Heart left ventricle (tissue), 16 donors: ENCODE measurements around the gene RBM38. TPM values are rescaled to one million over a fixed set of nuclear protein-coding genes. Genes with fewer than 3 reads are reported as not detected.

Source experiments
- ATAC-seq, 4 donors: fragments of 200-7000 bp; cut with Tn5 transposase; one replicate each; pipeline ENCODE4 v1.9.1; 2020 to 2022; ENCODE audit warnings: moderate library complexity in 4 of 4, mild to moderate bottlenecking in 3 of 4, moderate number of reproducible peaks in 1 of 4
- DNase-seq, 5 donors: peaks; one replicate each; pipeline ENCODE4 v3.0.0-alpha.2; 2020
- H3K27ac ChIP-seq, 12 donors: fragments of 200-600 bp; sonication (generic) in 4 of 12; one replicate each; pipeline versions ENCODE4 v1.5.0 to v1.8.0; 2016 to 2022; ENCODE audit warnings: mild to moderate bottlenecking in 2 of 12
- H3K27me3 ChIP-seq, 9 donors: fragments of 200-600 bp; sonication (generic) in 2 of 9; one replicate each; pipeline versions ENCODE4 v1.5.1 to v1.8.0; 2016 to 2022; ENCODE audit warnings: mild to moderate bottlenecking in 3 of 9
- H3K36me3 ChIP-seq, 9 donors: fragments of 200-600 bp; sonication (generic) in 2 of 9; one replicate each; pipeline versions ENCODE4 v1.5.0 to v1.8.0; 2018 to 2022; ENCODE audit warnings: mild to moderate bottlenecking in 2 of 9
- H3K4me1 ChIP-seq, 12 donors: fragments of 200-600 bp; sonication (generic) in 4 of 12; one replicate each; pipeline versions ENCODE4 v1.5.0 to v1.8.0; 2016 to 2022; ENCODE audit warnings: mild to moderate bottlenecking in 3 of 12
- H3K4me3 ChIP-seq, 12 donors: fragments of 200-600 bp; sonication (generic) in 4 of 12; one replicate each; pipeline versions ENCODE4 v1.5.0 to v1.8.0; 2017 to 2022; ENCODE audit warnings: mild to moderate bottlenecking in 9 of 12, moderate library complexity in 4 of 12
- H3K9me3 ChIP-seq, 12 donors: fragments of 200-600 bp; sonication (generic) in 4 of 12; one replicate each; pipeline versions ENCODE4 v1.5.0 to v1.8.0; 2016 to 2022; ENCODE audit warnings: mild to moderate bottlenecking in 1 of 12
- POLR2A ChIP-seq, 2 donors: fragments of 450-650 bp; IDR thresholded peaks; one replicate each; pipeline ENCODE4 v1.6.1; 2017; ENCODE audit warnings: antibody characterized with exemption in 2 of 2, mild to moderate bottlenecking in 2 of 2, moderate library complexity in 2 of 2
- WGBS, 4 donors: extraction: QIAGEN DNeasy Blood & Tissue Kit in 2 of 4; methylation state at CpG; one replicate each; pipeline versions ENCODE4 v1.1.5 to v1.1.7; 2013 to 2018; 5-methylcytosine and 5-hydroxymethylcytosine counted together
- intact Hi-C, 10 donors: fragments of 100-400 bp; cut with DNase I; formaldehyde crosslinking; loops; one replicate each; pipeline versions ENCODE4 v1.11.1 to v1.14.2; 2022
- polyA plus RNA-seq, 2 donors: library from polyadenylated mRNA; stranded (reverse); fragments of 200-250 nt; gene quantifications; one replicate each; pipeline ENCODE4 v1.2.3, GENCODE V29; 2013
- total RNA-seq, 9 donors: library from RNA; depleted of rRNA in 2 of 9; stranded (reverse); fragments of >200 nt in 2 of 9; fragmentation: NEBNext Ultra II Directional in 3 of 9; extraction: Animal tissue kit (Norgen Biotek cat#: 25700) in 3 of 9; gene quantifications; one replicate each; pipeline versions ENCODE4 v1.1.0 to v1.2.4, GENCODE V29; 2016 to 2023
- TF ChIP-seq, protein P1 (sequence below), 12 donors: fragments of 200-600 bp; sonication (generic) in 4 of 12; IDR thresholded peaks; one replicate each; pipeline versions ENCODE4 v1.5.0 to v1.8.0; 2018 to 2022; ENCODE audit warnings: antibody characterized with exemption in 12 of 12, mild to moderate bottlenecking in 5 of 12
- donor health status: ischemic (EF 13 %, LVEDD 7.1; RV severe dilation, severe dysfunction).
- donor health status: healthy with polysubstance abuse.
- donor health status: DM: no; HTN: yes; CAD: no.
- donor health status: DM: no; HTN: no; CAD: no.
- donor health status: ischemic (EF 25% LVEDD 6.9; RV normal size, moderate dysfunction).
- donor health status: ischemic (EF 25% LVEDD 5.7; RV mildly dilated, moderate dysfunction).
- donor health status: healthy.
- donor health status: DM: yes; HTN: yes; CAD: no.
- donor health status: ischemic (EF 35%, LVEDD 5.7; RV mildly dilated, moderate dysfunction).
- donor health status: nonischemic (EF 11% LVEDD 7.7; RV severe dilation, severe dysfunction).
- donor health status: DM: yes; HTN: yes; CAD: no.
- donor health status: PGD.
- donor health status: ischemic (EF 29% LVEDD 5.4; RV normal size, mild dysfunction).
- donor health status: nonischemic (EF 23%, LVEDD 6.1; RV moderate dilation, normal function).

The RBM38 gene
- total and polyA plus RNA-seq, 11 donors: 45.6 to 112 (median 68.5) TPM

GRCh38 chr20:57405236-57406016 lies 14.2 kb downstream of the RBM38 start:
- 85 to 88% (median 86%) methylated on average over 16 to 18 of the region's 18 CpGs for WGBS, 4 donors

DNA sequence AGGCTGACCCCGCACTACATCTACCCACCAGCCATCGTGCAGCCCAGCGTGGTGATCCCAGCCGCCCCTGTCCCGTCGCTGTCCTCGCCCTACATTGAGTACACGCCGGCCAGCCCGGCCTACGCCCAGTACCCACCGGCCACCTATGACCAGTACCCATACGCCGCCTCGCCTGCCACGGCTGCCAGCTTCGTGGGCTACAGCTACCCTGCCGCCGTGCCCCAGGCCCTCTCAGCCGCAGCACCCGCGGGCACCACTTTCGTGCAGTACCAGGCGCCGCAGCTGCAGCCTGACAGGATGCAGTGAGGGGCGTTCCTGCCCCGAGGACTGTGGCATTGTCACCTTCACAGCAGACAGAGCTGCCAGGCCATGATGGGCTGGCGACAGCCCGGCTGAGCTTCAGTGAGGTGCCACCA lies 16.4 kb downstream of the RBM38 start:
- Histone ChIP-seq H3K36me3 (peaks cover 0 to 69% (median 54%) of the 10 kb centered on the region in 9 donors), H3K27me3 (no peaks in the 10 kb centered on the region), H3K9me3 (no peaks in the 10 kb centered on the region), H3K4me1 (peaks cover 0 to 74% (median 7%) of the 10 kb centered on the region in 12 donors), H3K27ac (peak overlapping the region in 3 of 12 donors; percentile 29 to 72 (median 72)), H3K4me3 (no peak overlapping the region)
- TF ChIP-seq POLR2A (IDR thresholded peaks at IDR 0.05): no peak
- TF ChIP-seq, protein P1, sequence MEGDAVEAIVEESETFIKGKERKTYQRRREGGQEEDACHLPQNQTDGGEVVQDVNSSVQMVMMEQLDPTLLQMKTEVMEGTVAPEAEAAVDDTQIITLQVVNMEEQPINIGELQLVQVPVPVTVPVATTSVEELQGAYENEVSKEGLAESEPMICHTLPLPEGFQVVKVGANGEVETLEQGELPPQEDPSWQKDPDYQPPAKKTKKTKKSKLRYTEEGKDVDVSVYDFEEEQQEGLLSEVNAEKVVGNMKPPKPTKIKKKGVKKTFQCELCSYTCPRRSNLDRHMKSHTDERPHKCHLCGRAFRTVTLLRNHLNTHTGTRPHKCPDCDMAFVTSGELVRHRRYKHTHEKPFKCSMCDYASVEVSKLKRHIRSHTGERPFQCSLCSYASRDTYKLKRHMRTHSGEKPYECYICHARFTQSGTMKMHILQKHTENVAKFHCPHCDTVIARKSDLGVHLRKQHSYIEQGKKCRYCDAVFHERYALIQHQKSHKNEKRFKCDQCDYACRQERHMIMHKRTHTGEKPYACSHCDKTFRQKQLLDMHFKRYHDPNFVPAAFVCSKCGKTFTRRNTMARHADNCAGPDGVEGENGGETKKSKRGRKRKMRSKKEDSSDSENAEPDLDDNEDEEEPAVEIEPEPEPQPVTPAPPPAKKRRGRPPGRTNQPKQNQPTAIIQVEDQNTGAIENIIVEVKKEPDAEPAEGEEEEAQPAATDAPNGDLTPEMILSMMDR (IDR thresholded peaks at IDR 0.05): peak in 1 of 12 donors; percentile 19
- intact Hi-C loops: no loop called here
- peak in 3 of 4 donors; percentile 4 to 30 (median 27) for ATAC-seq
- DNase-seq: peak in 2 of 5 donors; percentile 22 to 48
- WGBS, 4 donors: 76 to 93% (median 81%) methylated on average over 25 to 29 of the region's 29 CpGs

More at GRCh38 chr20:57405236-57406016, 14.2 kb downstream of the RBM38 start:
- Histone ChIP-seq H3K4me1 (peaks cover 0 to 90% (median 16%) of the 10 kb centered on the region in 12 donors), H3K4me3 (no peak overlapping the region), H3K27me3 (no peaks in the 10 kb centered on the region), H3K36me3 (peaks cover 0 to 90% (median 65%) of the 10 kb centered on the region in 9 donors), H3K9me3 (no peaks in the 10 kb centered on the region), H3K27ac (peak overlapping the region in 2 of 12 donors; percentile 45 to 72)
- intact Hi-C loops: no loop called here
- DNase-seq: peak in 3 of 5 donors; percentile 9 to 53 (median 18)
- ATAC-seq: no peak
- no peak for TF ChIP-seq POLR2A (IDR thresholded peaks at IDR 0.05)
- TF ChIP-seq, protein P1 (IDR thresholded peaks at IDR 0.05): no peak

DNA sequence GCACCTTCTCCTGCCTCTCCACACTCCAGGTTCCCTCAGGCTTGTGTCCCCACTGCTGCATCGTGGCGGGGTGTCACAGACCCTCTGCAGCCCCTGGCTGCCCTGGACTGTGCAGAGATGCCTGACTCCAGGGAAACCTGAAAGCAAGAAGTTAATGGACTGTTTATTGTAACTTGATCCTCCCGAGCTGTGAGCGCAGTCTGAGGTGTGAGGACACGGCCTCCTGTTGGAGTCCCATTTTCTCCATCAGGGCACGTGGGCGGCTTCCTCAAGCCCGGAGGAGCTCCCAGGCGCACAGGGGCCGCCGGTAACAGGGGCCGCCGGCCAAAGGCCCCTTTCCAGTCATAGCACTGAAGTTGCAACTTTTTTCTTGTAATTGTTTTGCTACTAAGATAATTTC lies 16.9 kb downstream of the RBM38 start:
- Histone ChIP-seq H3K36me3 (peaks cover 0 to 64% (median 49%) of the 10 kb centered on the region in 9 donors), H3K4me1 (peaks cover 0 to 68% (median 7%) of the 10 kb centered on the region in 12 donors), H3K9me3 (no peaks in the 10 kb centered on the region), H3K27ac (peak overlapping the region in 2 of 12 donors; percentile 72), H3K27me3 (no peaks in the 10 kb centered on the region), H3K4me3 (no peak overlapping the region)
- DNase-seq (peak in 1 of 5 donors; percentile 13), ATAC-seq (no peak)
- TF ChIP-seq, protein P1 (IDR thresholded peaks at IDR 0.05): no peak
- no peak for TF ChIP-seq POLR2A (IDR thresholded peaks at IDR 0.05)
- intact Hi-C loops: no loop called here
- WGBS, 4 donors: 70 to 75% (median 71%) methylated on average over 13 of the region's 13 CpGs

DNA sequence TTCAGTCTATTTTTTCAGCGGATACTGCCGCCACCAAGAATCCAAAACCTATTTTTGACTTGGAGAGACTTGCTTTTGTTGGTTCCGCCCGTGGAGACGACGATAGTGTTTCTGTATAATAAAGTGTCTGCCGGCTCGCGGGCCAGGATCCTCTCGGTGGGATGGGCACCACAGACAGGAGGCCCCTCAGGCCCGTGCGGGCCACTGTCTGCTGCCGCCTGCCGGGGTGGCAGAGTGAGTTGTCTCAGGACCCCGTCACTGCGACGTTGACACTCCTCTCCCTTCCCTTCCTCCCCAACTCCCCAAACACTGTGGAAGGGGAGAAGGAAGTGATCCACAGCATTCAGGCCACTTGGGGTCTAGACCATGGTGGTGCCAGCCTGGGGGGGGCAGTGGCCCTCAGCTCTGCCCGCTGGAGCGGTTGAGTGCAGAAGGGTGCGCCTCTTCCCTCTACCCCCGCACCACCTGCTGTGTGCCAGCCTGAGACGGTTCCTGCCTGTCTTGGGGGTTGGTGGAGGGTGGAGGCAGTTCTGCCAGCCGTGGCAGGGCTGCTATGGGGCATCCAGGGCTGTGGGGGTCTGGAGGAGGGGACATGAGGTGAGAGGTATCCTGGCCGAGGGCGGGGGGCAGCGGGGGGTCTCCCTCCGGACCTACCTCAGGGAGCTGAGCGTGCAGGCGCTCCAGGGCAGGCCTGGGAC lies 17.5 kb downstream of the RBM38 start:
- Histone ChIP-seq H3K9me3 (no peaks in the 10 kb centered on the region), H3K27me3 (no peaks in the 10 kb centered on the region), H3K36me3 (peaks cover 0 to 58% (median 47%) of the 10 kb centered on the region in 9 donors), H3K4me3 (no peak overlapping the region), H3K4me1 (peaks cover 0 to 66% (median 7%) of the 10 kb centered on the region in 12 donors), H3K27ac (peak overlapping the region in 2 of 12 donors; percentile 72)
- DNase-seq: peak in 2 of 5 donors; percentile 9 to 34
- no peak for ATAC-seq
- TF ChIP-seq, protein P1 (IDR thresholded peaks at IDR 0.05): no peak
- no peak for TF ChIP-seq POLR2A (IDR thresholded peaks at IDR 0.05)
- intact Hi-C loops: no loop called here
- WGBS, 4 donors: 75 to 84% (median 83%) methylated on average over 28 to 29 of the region's 29 CpGs
